ENCODE results near the gene FGF19. TPM values are rescaled to one million over a fixed set of nuclear protein-coding genes. Genes with fewer than 3 reads are reported as not detected.
A peak's percentile ranks its signal among the peaks of the same experiment; 100 is the strongest.
"Not testable (repeated sequence)": the region's sequence is repeated elsewhere in the genome, so short reads cannot be mapped to it uniquely, and the experiment has no call there.

The FGF19 gene
- total RNA-seq, 2 experiments from 2014 or later: 0.10 TPM; not detected in 1

DNA sequence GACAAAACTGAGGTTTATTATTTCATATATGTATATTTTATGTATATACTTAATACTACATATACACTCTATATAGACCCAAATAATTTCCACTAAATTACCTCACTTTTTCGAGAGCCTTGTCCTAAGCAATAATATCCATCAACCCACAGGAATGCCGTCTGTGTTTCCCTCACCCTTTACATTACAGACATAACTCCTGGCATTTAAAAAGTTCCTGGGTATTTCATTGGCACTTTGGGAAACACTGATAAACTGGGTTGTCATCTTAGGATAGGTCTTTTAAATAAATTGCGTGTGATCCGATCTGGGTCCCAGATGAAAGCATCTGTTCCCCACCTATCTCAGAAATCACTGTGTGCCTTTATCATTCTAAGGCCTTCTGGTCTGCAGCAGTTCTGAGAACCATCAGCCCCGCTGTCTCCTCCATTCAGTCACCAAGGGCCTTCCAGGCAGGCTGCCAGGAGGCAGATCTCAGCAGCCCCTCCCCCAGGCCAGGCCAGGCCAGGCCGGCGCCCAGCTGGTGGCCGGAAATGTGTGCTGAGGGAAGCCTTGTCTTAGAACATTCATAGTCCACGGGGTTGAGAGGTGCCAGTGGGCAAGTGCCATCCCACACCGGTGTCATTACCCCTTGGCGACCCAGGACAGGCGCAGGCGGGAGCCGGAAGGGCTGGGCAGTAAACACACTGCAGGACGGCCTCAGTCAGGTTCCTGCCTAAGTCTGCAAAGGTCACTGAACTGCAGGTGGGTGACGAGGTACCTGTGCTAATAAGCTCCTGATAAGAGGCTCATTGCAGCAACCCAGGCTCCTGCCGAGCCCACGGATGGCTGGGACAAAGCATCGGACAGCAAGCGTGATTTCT is 3.3 kb downstream of the FGF19 start:
- H3K4me1 Mint-ChIP-seq (ENCODE audit: low read depth): peaks cover 8% of the 10 kb centered on the region
- peaks cover 48% of the 10 kb centered on the region for H3K27me3 Mint-ChIP-seq (ENCODE audit: low read depth)
- no peak for DNase-seq
- no peak overlapping the region for H3K4me3 Mint-ChIP-seq
- no peak overlapping the region for H3K27ac Mint-ChIP-seq
- H3K9me3 Mint-ChIP-seq: no peaks in the 10 kb centered on the region
- CTCF ChIA-PET: no interaction called here
- H3K36me3 Mint-ChIP-seq (ENCODE audit: low read depth): no peaks in the 10 kb centered on the region
- intact Hi-C loops (cut with micrococcal nuclease): loop anchor here (5.0 kb wide), 1 partner anchor 142 kb away; no protein-coding TSS in a partner anchor

DNA sequence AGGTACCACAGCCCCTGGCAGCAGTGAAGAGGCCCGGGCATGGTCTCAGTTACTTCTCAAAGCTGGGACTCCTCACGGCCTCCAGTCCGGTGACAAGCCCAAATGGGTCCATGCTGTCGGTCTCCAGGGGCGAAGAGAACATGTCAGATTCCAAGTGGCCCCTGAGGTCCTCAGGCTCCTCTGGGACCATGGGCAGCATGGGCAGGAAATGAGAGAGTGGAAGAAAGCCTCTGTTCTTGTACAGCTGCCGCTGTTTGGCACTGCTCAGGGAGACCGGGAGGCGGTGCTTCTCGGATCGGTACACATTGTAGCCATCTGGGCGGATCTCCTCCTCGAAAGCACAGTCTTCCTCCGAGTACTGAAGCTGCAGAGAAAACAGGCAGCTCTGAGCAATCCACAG is 4.6 kb downstream of the FGF19 start:
- intact Hi-C loops (cut with micrococcal nuclease): no loop called here
- CTCF ChIA-PET: interaction anchor here (0.6 to 0.7 kb wide), 2 partner anchors 190 to 214 kb away, joined by 3 read pairs; no protein-coding TSS in a partner anchor
- H3K27me3 Mint-ChIP-seq (ENCODE audit: low read depth): peaks cover 45% of the 10 kb centered on the region

DNA sequence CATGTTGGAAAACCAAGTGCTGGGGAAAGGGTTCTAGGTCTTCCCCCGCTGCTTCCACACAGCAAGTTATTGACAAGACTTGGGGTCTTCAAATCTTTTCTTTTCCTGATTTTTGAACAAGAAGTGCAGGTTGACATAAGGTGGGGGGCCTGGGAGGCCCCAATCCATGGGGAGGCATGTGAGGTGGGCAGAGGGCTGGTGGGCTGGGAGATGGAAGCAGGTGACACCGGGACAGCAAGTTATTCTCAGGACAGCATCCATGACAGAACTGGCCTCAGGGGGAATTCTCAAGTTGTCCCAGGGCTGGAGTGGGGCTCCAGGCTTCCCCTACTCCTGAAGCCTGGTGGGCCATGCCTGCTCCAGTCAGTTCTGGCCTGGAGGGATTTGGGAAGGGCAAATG is 5.5 kb downstream of the FGF19 start:
- Mint-ChIP-seq H3K4me3 (no peak overlapping the region), H3K36me3 (ENCODE audit: low read depth) (no peaks in the 10 kb centered on the region), H3K9me3 (no peaks in the 10 kb centered on the region), H3K27ac (no peak overlapping the region), H3K27me3 (ENCODE audit: low read depth) (peaks cover 46% of the 10 kb centered on the region), H3K4me1 (ENCODE audit: low read depth) (peaks cover 4% of the 10 kb centered on the region)
- DNase-seq: no peak
- CTCF ChIA-PET: no interaction called here
- intact Hi-C loops (cut with micrococcal nuclease): no loop called here

More for the DNA sequence above, 4.6 kb downstream of the FGF19 start:
- Mint-ChIP-seq H3K9me3 (no peaks in the 10 kb centered on the region), H3K27ac (no peak overlapping the region), H3K4me1 (ENCODE audit: low read depth) (peaks cover 4% of the 10 kb centered on the region), H3K4me3 (no peak overlapping the region), H3K36me3 (ENCODE audit: low read depth) (no peaks in the 10 kb centered on the region)
- DNase-seq: no peak

DNA sequence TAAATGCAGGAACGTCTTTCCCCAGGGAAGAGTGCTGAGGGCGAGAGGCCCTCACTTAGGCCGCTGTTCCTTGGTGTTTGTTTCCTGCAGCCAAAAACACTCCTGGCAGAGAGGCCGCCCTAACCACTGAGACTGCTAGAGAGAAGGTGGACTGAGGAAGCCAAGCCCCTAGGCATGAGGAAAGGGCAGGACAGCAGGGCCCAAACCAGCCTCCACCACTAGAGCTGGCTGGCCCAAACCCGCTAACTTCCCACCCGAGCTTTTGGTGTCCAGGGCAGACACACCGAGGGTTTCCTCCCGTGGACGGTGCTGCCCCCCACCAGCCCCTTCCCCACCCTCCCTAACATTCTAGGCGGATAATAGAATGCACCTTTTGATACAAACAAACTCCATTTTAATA is 6.0 kb downstream of the FGF19 start:
- no peaks in the 10 kb centered on the region for H3K9me3 Mint-ChIP-seq
- H3K27me3 Mint-ChIP-seq (ENCODE audit: low read depth): peaks cover 47% of the 10 kb centered on the region
- CTCF ChIA-PET: no interaction called here
- no peak overlapping the region for H3K27ac Mint-ChIP-seq
- peaks cover 2% of the 10 kb centered on the region for H3K4me1 Mint-ChIP-seq (ENCODE audit: low read depth)
- no peak for DNase-seq
- no peaks in the 10 kb centered on the region for H3K36me3 Mint-ChIP-seq (ENCODE audit: low read depth)
- intact Hi-C loops (cut with micrococcal nuclease): no loop called here
- no peak overlapping the region for H3K4me3 Mint-ChIP-seq

DNA sequence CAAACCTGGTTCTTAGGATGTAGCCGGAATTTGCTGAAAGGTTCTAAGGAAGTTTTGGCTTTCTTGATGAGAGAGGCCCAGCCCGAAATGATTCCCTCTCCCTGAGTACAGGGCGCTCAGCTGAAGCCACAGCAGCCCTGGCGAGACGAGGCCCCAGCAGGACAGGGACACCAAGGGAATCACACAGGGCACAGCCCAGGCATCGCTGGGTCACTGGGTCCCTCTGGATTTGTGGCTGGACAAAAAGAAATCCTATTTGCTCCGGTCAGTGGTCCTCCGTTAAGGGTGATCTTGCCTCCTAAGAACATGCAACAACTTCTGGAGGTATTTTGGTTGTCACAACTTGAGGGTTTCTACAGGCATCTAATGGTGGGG is 6.4 kb downstream of the FGF19 start:
- Mint-ChIP-seq H3K4me3 (no peak overlapping the region), H3K27me3 (ENCODE audit: low read depth) (peaks cover 47% of the 10 kb centered on the region)

DNA sequence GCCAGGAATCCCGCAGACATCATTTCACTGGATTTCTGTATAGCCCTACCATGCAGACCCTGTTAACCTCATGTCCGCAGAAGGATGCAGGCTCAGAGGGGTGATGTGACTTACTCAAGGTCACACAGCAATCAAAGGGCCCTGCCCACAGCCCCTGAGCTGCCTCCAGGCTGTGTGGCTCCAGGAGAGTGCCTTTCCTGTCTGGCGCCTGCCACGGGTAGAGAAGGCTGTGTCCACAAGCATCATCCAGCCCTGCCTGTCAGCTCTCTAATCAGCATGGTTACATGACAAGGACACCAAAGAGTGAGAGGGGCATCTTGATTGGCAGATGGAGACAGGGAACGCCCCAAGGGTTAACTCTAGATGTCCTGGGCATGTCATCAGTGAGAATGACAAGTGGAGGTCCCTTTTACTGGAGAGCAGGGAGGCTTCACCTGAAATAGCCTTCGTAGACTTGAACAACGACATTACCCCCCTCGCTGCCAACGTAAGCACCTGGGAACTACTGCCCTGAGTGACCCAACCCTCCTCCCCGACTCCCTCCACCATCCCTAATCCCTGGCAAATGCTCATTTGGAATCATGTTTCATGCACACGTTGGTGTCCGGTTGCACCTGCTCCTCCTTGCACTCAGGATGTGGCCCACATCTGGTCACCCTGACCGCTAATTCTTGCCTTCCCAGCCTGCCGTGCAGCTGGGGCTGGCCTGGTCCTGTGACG is 6.9 kb downstream of the FGF19 start:
- no peak overlapping the region for H3K4me3 Mint-ChIP-seq
- H3K9me3 Mint-ChIP-seq: peaks cover 4% of the 10 kb centered on the region
- CTCF ChIA-PET: interaction anchor here (0.7 kb wide), 1 partner anchor 395 kb away, joined by 3 read pairs; no protein-coding TSS in a partner anchor
- H3K27me3 Mint-ChIP-seq (ENCODE audit: low read depth): peaks cover 49% of the 10 kb centered on the region
- DNase-seq: no peak
- peaks cover 3% of the 10 kb centered on the region for H3K36me3 Mint-ChIP-seq (ENCODE audit: low read depth)
- H3K4me1 Mint-ChIP-seq (ENCODE audit: low read depth): no peaks in the 10 kb centered on the region
- no peak overlapping the region for H3K27ac Mint-ChIP-seq
- intact Hi-C loops (cut with micrococcal nuclease): no loop called here

More for the DNA sequence above, 6.4 kb downstream of the FGF19 start:
- H3K27ac Mint-ChIP-seq: no peak overlapping the region
- peaks cover under 1% of the 10 kb centered on the region for H3K9me3 Mint-ChIP-seq
- intact Hi-C loops (cut with micrococcal nuclease): no loop called here
- H3K36me3 Mint-ChIP-seq (ENCODE audit: low read depth): peaks cover under 1% of the 10 kb centered on the region
- CTCF ChIA-PET: no interaction called here
- DNase-seq: no peak
- H3K4me1 Mint-ChIP-seq (ENCODE audit: low read depth): no peaks in the 10 kb centered on the region

DNA sequence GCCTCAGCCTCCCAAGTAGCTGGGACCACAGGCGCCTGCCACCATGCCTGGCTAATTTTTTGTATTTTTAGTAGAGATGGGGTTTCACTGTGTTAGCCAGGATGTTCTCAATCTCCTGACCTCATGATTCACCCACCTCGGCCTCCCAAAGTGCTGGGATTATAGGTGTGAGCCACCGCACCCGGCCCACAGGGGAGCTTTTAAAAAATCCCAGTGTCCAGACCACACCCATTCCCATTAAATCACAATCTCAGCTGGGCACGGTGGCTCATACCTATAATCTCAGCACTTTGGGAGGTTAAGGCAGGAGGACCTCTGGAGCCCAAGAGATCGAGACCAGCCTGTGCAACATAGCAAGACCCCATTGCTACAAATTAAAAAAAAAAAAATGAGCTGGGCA is 7.8 kb downstream of the FGF19 start:
- not testable (repeated sequence) for H3K9me3 Mint-ChIP-seq
- CTCF ChIA-PET: interaction anchor here (1.1 kb wide), 1 partner anchor 11 kb away, joined by 3 read pairs; no protein-coding TSS in a partner anchor

DNA sequence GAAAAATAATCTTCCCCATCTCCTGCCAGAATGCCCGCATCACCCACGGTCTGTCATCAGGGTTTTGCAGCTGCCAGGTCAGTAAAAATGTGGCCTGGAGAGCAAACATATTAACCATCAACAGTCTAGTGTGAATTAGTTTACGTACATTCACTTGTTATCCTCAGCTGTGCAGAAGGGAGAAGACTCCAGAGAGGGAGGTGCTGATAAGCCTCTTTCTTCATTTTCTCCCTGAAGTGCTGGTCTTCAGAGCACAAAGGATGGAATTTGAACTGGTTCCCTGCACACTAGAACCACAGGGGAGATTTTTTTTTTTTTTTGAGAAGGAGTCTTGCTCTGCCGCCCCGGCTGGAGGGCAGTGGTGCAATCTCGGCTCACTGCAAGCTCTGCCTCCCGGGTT is 8.2 kb downstream of the FGF19 start:
- Mint-ChIP-seq H3K4me1 (ENCODE audit: low read depth) (peaks cover 2% of the 10 kb centered on the region), H3K9me3 (peaks cover 4% of the 10 kb centered on the region), H3K36me3 (ENCODE audit: low read depth) (peaks cover 3% of the 10 kb centered on the region), H3K27ac (no peak overlapping the region), H3K4me3 (no peak overlapping the region), H3K27me3 (ENCODE audit: low read depth) (peaks cover 48% of the 10 kb centered on the region)
- intact Hi-C loops (cut with micrococcal nuclease): no loop called here
- CTCF ChIA-PET: interaction anchor here (1.1 kb wide), 1 partner anchor 11 kb away, joined by 3 read pairs; no protein-coding TSS in a partner anchor
- DNase-seq: no peak

More for the DNA sequence above, 7.8 kb downstream of the FGF19 start:
- H3K36me3 Mint-ChIP-seq (ENCODE audit: low read depth); H3K27ac Mint-ChIP-seq; H3K4me3 Mint-ChIP-seq; DNase-seq; intact Hi-C loops (cut with micrococcal nuclease); H3K4me1 Mint-ChIP-seq (ENCODE audit: low read depth): not testable (repeated sequence)
- peaks cover 45% of the 10 kb centered on the region for H3K27me3 Mint-ChIP-seq (ENCODE audit: low read depth)

DNA sequence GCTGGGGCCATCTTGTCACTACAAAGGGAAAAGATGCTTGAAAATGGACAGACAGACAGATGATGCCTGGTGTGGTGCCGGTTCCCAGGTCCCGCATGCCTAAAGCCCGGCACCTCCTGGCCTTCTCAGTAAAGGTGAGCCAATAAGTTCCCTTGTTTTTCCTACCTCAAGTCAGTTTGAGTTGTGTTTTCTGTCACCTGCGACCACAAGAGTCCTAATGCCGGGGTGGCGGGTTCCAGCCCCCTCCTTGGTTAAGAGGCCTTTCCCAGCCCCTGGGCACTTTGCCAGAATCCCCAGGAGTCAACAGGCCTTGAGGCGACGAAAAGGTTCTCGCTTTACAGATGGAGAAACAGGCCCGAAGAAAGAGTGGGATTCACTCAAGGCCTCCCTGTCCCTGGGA is 9.0 kb downstream of the FGF19 start:
- CTCF ChIA-PET: no interaction called here
- no peak for DNase-seq
- Mint-ChIP-seq H3K4me1 (ENCODE audit: low read depth) (peaks cover 3% of the 10 kb centered on the region), H3K4me3 (no peak overlapping the region), H3K9me3 (peaks cover 4% of the 10 kb centered on the region), H3K36me3 (ENCODE audit: low read depth) (peaks cover 3% of the 10 kb centered on the region), H3K27ac (no peak overlapping the region), H3K27me3 (ENCODE audit: low read depth) (peaks cover 49% of the 10 kb centered on the region)
- intact Hi-C loops (cut with micrococcal nuclease): no loop called here

DNA sequence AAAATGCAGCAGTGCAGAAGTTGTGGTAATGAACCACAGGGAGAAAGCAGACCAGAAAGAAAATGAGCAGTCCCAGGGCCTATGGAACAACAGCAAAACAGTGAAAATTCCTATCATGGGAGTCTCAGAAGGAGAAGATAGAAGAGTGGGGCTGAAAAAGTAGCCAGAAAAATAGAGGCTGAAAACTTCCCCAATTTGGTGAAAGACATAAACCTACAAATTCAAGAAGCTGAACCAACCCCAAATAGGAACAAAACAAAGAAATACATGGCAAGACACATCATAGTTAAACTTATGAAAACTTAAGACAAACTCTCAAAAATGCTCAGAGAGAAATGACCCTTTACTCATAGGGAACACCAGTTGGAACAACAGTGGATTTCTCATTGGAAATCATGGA is 11.4 kb downstream of the FGF19 start:
- CTCF ChIA-PET: no interaction called here

DNA sequence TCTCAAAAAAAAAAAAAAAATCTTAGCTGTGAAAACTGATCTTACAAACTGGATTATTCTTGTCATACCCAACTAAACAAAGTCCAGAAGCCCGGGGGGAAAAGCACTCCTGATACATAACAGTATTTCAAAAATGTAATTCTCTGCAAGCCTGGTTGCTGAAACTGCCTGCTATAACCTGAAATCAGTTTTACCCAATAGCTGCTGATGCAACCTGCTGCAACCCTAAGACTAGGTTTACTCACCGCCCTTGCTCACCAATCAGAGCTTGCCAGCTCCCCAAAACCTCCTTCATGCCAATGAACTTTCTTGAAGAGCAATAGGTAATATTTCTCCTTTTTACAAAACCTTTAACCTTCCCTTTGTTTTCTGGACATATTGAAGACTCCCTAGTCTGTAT is 12.4 kb downstream of the FGF19 start:
- H3K4me1 Mint-ChIP-seq (ENCODE audit: low read depth): peaks cover 8% of the 10 kb centered on the region
- intact Hi-C loops (cut with micrococcal nuclease): no loop called here
- H3K27me3 Mint-ChIP-seq (ENCODE audit: low read depth): peaks cover 34% of the 10 kb centered on the region
- peaks cover 3% of the 10 kb centered on the region for H3K36me3 Mint-ChIP-seq (ENCODE audit: low read depth)
- H3K27ac Mint-ChIP-seq: peak overlapping the region; percentile 61
- H3K4me3 Mint-ChIP-seq: no peak overlapping the region
- CTCF ChIA-PET: interaction anchor here (0.6 kb wide), 1 partner anchor 20 kb away, joined by 4 read pairs; no protein-coding TSS in a partner anchor
- DNase-seq: peak; percentile 56
- peaks cover 4% of the 10 kb centered on the region for H3K9me3 Mint-ChIP-seq

More for the DNA sequence above, 11.4 kb downstream of the FGF19 start:
- Mint-ChIP-seq H3K4me1 (ENCODE audit: low read depth) (peaks cover 8% of the 10 kb centered on the region), H3K27me3 (ENCODE audit: low read depth) (peaks cover 41% of the 10 kb centered on the region), H3K9me3 (peaks cover 4% of the 10 kb centered on the region), H3K27ac (no peak overlapping the region), H3K4me3 (no peak overlapping the region), H3K36me3 (ENCODE audit: low read depth) (peaks cover 3% of the 10 kb centered on the region)
- intact Hi-C loops (cut with micrococcal nuclease): no loop called here
- no peak for DNase-seq

DNA sequence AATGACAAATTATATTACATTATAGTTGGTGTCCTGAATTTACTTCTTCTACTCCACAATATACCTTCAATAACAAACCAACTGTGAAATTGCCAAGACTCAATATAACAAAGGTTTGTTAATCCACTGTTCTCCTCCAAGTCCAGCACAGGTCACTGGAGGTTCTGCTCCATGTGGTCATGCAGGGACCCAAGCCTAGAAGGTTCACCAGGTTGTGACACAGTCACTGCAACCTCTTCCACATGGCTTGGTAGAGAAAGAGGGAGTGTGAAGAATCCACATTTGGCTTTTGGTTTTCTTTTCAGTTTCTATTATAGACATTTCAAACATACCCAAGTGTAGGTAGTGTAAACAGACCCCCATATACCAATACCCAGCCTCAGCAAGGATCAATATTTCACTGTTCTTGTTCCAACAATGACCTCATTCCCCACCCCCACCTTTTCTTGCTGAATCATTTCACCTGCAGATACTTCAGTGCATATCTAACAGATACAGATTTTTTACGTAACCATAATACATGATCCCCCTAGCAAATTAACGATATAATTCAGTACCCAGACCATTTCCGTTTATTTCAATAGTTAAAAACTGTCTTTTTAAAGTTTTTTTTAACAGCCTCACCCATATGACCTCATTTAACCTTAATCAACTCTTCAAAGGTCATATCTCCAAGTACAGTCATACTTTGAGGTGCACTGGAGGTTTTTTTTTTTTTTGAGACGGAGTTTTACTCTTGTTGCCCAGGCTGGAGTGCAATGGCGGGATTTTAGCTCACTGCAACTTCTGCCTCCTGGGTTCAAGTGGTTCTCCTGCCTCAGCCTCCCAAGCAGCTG is 14.1 kb downstream of the FGF19 start:
- Mint-ChIP-seq H3K27me3 (ENCODE audit: low read depth) (peaks cover 30% of the 10 kb centered on the region), H3K4me3 (no peak overlapping the region), H3K9me3 (peaks cover 4% of the 10 kb centered on the region), H3K4me1 (ENCODE audit: low read depth) (peaks cover 10% of the 10 kb centered on the region), H3K36me3 (ENCODE audit: low read depth) (peaks cover 3% of the 10 kb centered on the region), H3K27ac (no peak overlapping the region)
- DNase-seq: no peak
- CTCF ChIA-PET: no interaction called here
- intact Hi-C loops (cut with micrococcal nuclease): loop anchor here (5.0 to 10.0 kb wide), 2 partner anchors 153 to 225 kb away; no protein-coding TSS in a partner anchor

All from activated naive CD4-positive, alpha-beta T cell treated with anti-CD3 and anti-CD28 coated beads for 36 hours (primary cell).